Spleen (tissue), 7 donors: ENCODE results near the gene LY6G6C.

Source experiments
- POLR2AphosphoS5 ChIP-seq, 3 donors: sonication (generic); formaldehyde crosslinking; IDR thresholded peaks; one replicate each; pipeline ENCODE4 v1.5.1; 2017; ENCODE audit warnings: antibody characterized with exemption in 3 of 3
- TF ChIP-seq, protein P1 (sequence below), 11 experiments: fragments of 200-600 bp in 7 of 11; fragments of 450-650 bp in 4 of 11; sonication (generic) in 4 of 11; IDR thresholded peaks in 8 of 11; conservative IDR thresholded peaks in 3 of 11; 1 replicate in 7 of 11; 2 replicates in 4 of 11; pipeline versions ENCODE4 v1.4.0 to v1.8.0; 2016 to 2021; ENCODE audit warnings: antibody characterized with exemption in 11 of 11, inconsistent platforms in 4 of 11, mild to moderate bottlenecking in 1 of 11
- donor health status: DM: no; HTN: no; CAD: no; lungs with moderate emphysema.
- donor health status: DM: no; HTN: no; CAD: no.
- donor health status: DM: no; HTN: no; CAD: no.

DNA sequence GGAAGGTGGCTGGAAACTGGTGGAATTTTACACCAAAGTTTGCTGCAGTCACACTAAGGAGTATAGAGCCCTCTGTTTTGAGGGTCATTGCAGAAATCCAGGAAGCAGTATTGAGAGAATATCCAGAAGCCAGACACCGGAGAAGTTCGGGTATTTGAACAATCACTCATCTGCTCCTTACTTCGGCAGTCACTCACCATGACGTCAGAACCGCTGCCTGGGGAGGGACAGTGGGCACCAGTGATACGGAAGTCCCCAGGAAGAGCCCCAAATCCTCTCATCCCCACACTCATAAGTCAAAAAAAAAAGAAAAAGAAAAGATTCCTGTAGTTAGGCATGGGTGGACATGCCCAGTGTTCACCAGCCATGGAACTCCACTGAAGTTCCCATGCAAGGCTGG, 44.6 kb downstream of the LY6G6C start:
- TF ChIP-seq, protein P1, sequence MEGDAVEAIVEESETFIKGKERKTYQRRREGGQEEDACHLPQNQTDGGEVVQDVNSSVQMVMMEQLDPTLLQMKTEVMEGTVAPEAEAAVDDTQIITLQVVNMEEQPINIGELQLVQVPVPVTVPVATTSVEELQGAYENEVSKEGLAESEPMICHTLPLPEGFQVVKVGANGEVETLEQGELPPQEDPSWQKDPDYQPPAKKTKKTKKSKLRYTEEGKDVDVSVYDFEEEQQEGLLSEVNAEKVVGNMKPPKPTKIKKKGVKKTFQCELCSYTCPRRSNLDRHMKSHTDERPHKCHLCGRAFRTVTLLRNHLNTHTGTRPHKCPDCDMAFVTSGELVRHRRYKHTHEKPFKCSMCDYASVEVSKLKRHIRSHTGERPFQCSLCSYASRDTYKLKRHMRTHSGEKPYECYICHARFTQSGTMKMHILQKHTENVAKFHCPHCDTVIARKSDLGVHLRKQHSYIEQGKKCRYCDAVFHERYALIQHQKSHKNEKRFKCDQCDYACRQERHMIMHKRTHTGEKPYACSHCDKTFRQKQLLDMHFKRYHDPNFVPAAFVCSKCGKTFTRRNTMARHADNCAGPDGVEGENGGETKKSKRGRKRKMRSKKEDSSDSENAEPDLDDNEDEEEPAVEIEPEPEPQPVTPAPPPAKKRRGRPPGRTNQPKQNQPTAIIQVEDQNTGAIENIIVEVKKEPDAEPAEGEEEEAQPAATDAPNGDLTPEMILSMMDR (IDR thresholded peaks at IDR 0.05 in 8 of 11, conservative IDR thresholded peaks at IDR 0.05 in 3 of 11) = no peak
- TF ChIP-seq POLR2AphosphoS5 (IDR thresholded peaks at IDR 0.05) = no peak
